ENCODE measurements around the gene MTCL3.

- TF ChIP-seq POLR2A (IDR thresholded peaks at IDR 0.05) (no peak), POLR2AphosphoS5 (IDR thresholded peaks at IDR 0.05) (no peak)
Observed at GRCh38 chr6:127464161-127464880, 54.8 kb downstream of the MTCL3 start.
